CD8-positive, alpha-beta memory T cell (primary cell): ENCODE data around the gene SAPCD2. TPM values are rescaled to one million over a fixed set of nuclear protein-coding genes. Genes with fewer than 3 reads are reported as not detected.

Source experiments
- CTCF ChIA-PET: fragments of 350-600 bp; sonication (Branson Sonifier 250); formaldehyde crosslinking; loops from one replicate; lab custom pipeline; 2021; ENCODE audit warnings: antibody characterized with exemption; lab: Charles Lee
- POLR2A ChIA-PET: fragments of 350-600 bp; sonication (Branson Sonifier 250); formaldehyde crosslinking; loops from one replicate; lab custom pipeline; 2021; ENCODE audit warnings: antibody characterized with exemption; lab: Charles Lee
- DNase-seq, 5 donors: peaks; one replicate each; pipeline versions ENCODE4 v3.0.0 to v3.0.0-alpha.2; 2020 to 2022; ENCODE audit warnings: mixed read lengths in 1 of 5
- H3K27ac ChIP-seq: one replicate; pipeline ENCODE4 v1.7.0; 2013; ENCODE audit warnings: low read depth, mild to moderate bottlenecking, low read length, moderate library complexity
- H3K27me3 ChIP-seq: 2 replicates; pipeline ENCODE4 v1.7.0; 2013; ENCODE audit warnings: low read length, mild to moderate bottlenecking; ENCODE audit not compliant: insufficient read depth, poor library complexity, severe bottlenecking
- H3K36me3 ChIP-seq: 2 replicates; pipeline ENCODE4 v1.7.0; 2013; ENCODE audit warnings: mild to moderate bottlenecking, low read length, moderate library complexity; ENCODE audit not compliant: insufficient read depth
- H3K4me1 ChIP-seq: 2 replicates; pipeline ENCODE4 v1.7.0; 2013; ENCODE audit warnings: mild to moderate bottlenecking, low read length, moderate library complexity; ENCODE audit not compliant: insufficient read depth
- H3K4me3 ChIP-seq: 2 replicates; pipeline ENCODE4 v1.7.0; 2013; ENCODE audit warnings: mild to moderate bottlenecking, low read length
- H3K9me3 ChIP-seq: 2 replicates; pipeline ENCODE4 v1.7.0; 2013; ENCODE audit warnings: mild to moderate bottlenecking, low read length
- H3K27ac Mint-ChIP-seq, 8 donors: one replicate each; pipeline ENCODE4 v1.8.0; 2020 to 2021; ENCODE audit warnings: mixed read lengths in 8 of 8, mild to moderate bottlenecking in 6 of 8, inconsistent platforms in 3 of 8, moderate library complexity in 3 of 8
- H3K27me3 Mint-ChIP-seq, 2 donors: one replicate each; pipeline ENCODE4 v1.8.0; 2020 to 2021; ENCODE audit warnings: mixed read lengths in 2 of 2, mild to moderate bottlenecking in 1 of 2, moderate library complexity in 1 of 2
- H3K36me3 Mint-ChIP-seq, 3 donors: one replicate each; pipeline ENCODE4 v1.8.0; 2020 to 2021; ENCODE audit warnings: mixed read lengths in 3 of 3, inconsistent platforms in 1 of 3, mild to moderate bottlenecking in 1 of 3
- H3K4me1 Mint-ChIP-seq, 3 donors: one replicate each; pipeline ENCODE4 v1.8.0; 2020 to 2021; ENCODE audit warnings: mixed read lengths in 3 of 3, inconsistent platforms in 1 of 3, mild to moderate bottlenecking in 1 of 3
- H3K4me3 Mint-ChIP-seq, 7 donors: one replicate each; pipeline ENCODE4 v1.8.0; 2020 to 2021; ENCODE audit warnings: mixed read lengths in 7 of 7, mild to moderate bottlenecking in 6 of 7, moderate library complexity in 4 of 7, inconsistent platforms in 2 of 7
- H3K9me3 Mint-ChIP-seq, 5 donors: one replicate each; pipeline ENCODE4 v1.8.0; 2020 to 2022; ENCODE audit warnings: mixed read lengths in 5 of 5, mild to moderate bottlenecking in 3 of 5, moderate library complexity in 2 of 5, inconsistent platforms in 1 of 5
- polyA plus RNA-seq: library from polyadenylated mRNA; unstranded; fragments of 300-500 nt; fragmentation: Illumina TruSeq; gene quantifications from one replicate; pipeline ENCODE4 v1.2.3, GENCODE V29; 2021
- total RNA-seq, 2 experiments: library from RNA; stranded (reverse); gene quantifications; one replicate each; pipeline ENCODE4 v1.2.3, GENCODE V29; 2021

Gene SAPCD2
- total and polyA plus RNA-seq, 3 experiments from 2014 or later: 0.15 to 12.7 (median 11.5) TPM

GRCh38 chr9:137110147-137110910, 40.0 kb upstream of the SAPCD2 start:
- peaks cover 9% of the 10 kb centered on the region for H3K4me1 ChIP-seq
- peak overlapping the region in 1 of 7 donors; percentile 60 for H3K4me3 Mint-ChIP-seq
- DNase-seq: no peak
- ChIA-PET CTCF (no interaction called here), POLR2A (no interaction called here)
- no peaks in the 10 kb centered on the region for H3K27me3 Mint-ChIP-seq
- H3K27ac Mint-ChIP-seq: peak overlapping the region in 1 of 8 donors; percentile 50
- no peaks in the 10 kb centered on the region for H3K9me3 ChIP-seq
- no peaks in the 10 kb centered on the region for H3K27me3 ChIP-seq
- H3K27ac ChIP-seq: no peak overlapping the region
- H3K36me3 ChIP-seq: peaks cover 12% of the 10 kb centered on the region
- H3K36me3 Mint-ChIP-seq: peaks cover 0 to 48% (median 0%) of the 10 kb centered on the region in 3 donors
- no peaks in the 10 kb centered on the region for H3K9me3 Mint-ChIP-seq
- H3K4me3 ChIP-seq: no peak overlapping the region
- peaks cover 0 to 9% (median 3%) of the 10 kb centered on the region in 3 donors for H3K4me1 Mint-ChIP-seq

- Histone ChIP-seq H3K27me3 (no peaks in the 10 kb centered on the region), H3K36me3 (peaks cover 14% of the 10 kb centered on the region)
- no peak overlapping the region for H3K4me3 Mint-ChIP-seq
Measured at GRCh38 chr9:137109250-137110146, 39.1 kb upstream of the SAPCD2 start.

GRCh38 chr9:137108608-137109249, 38.4 kb upstream of the SAPCD2 start:
- CTCF ChIA-PET: no interaction called here

More at GRCh38 chr9:137109250-137110146, 39.1 kb upstream of the SAPCD2 start:
- CTCF ChIA-PET: no interaction called here
- H3K27me3 Mint-ChIP-seq: no peaks in the 10 kb centered on the region
- H3K27ac Mint-ChIP-seq: no peak overlapping the region
- H3K9me3 Mint-ChIP-seq: no peaks in the 10 kb centered on the region
- H3K27ac ChIP-seq: no peak overlapping the region
- no peaks in the 10 kb centered on the region for H3K9me3 ChIP-seq
- peaks cover 0 to 9% (median 3%) of the 10 kb centered on the region in 3 donors for H3K4me1 Mint-ChIP-seq
- H3K4me1 ChIP-seq: peaks cover 5% of the 10 kb centered on the region
- no peak for DNase-seq
- no peak overlapping the region for H3K4me3 ChIP-seq
- POLR2A ChIA-PET: no interaction called here
- peaks cover 0 to 48% (median 3%) of the 10 kb centered on the region in 3 donors for H3K36me3 Mint-ChIP-seq

GRCh38 chr9:137107982-137108381, 37.6 kb upstream of the SAPCD2 start:
- DNase-seq: no peak
- no peak overlapping the region for H3K4me3 Mint-ChIP-seq
- no peak overlapping the region for H3K27ac Mint-ChIP-seq
- no peak overlapping the region for H3K4me3 ChIP-seq
- CTCF ChIA-PET: no interaction called here
- POLR2A ChIA-PET: no interaction called here
- no peak overlapping the region for H3K27ac ChIP-seq
- no peaks in the 10 kb centered on the region for H3K9me3 ChIP-seq
- no peaks in the 10 kb centered on the region for H3K9me3 Mint-ChIP-seq
- peaks cover 0 to 46% (median 4%) of the 10 kb centered on the region in 3 donors for H3K36me3 Mint-ChIP-seq
- no peaks in the 10 kb centered on the region for H3K27me3 ChIP-seq
- H3K27me3 Mint-ChIP-seq: no peaks in the 10 kb centered on the region
- peaks cover 0 to 3% (median 0%) of the 10 kb centered on the region in 3 donors for H3K4me1 Mint-ChIP-seq
- peaks cover 26% of the 10 kb centered on the region for H3K36me3 ChIP-seq
- H3K4me1 ChIP-seq: no peaks in the 10 kb centered on the region

More at GRCh38 chr9:137108608-137109249, 38.4 kb upstream of the SAPCD2 start:
- H3K4me3 Mint-ChIP-seq: no peak overlapping the region
- peaks cover 0 to 48% (median 4%) of the 10 kb centered on the region in 3 donors for H3K36me3 Mint-ChIP-seq
- H3K9me3 Mint-ChIP-seq: no peaks in the 10 kb centered on the region
- Histone ChIP-seq H3K27ac (no peak overlapping the region), H3K4me3 (no peak overlapping the region), H3K4me1 (peaks cover 5% of the 10 kb centered on the region), H3K9me3 (no peaks in the 10 kb centered on the region), H3K27me3 (no peaks in the 10 kb centered on the region), H3K36me3 (peaks cover 19% of the 10 kb centered on the region)
- no peak for DNase-seq
- peaks cover 0 to 9% (median 3%) of the 10 kb centered on the region in 3 donors for H3K4me1 Mint-ChIP-seq
- POLR2A ChIA-PET: no interaction called here
- H3K27ac Mint-ChIP-seq: no peak overlapping the region
- H3K27me3 Mint-ChIP-seq: no peaks in the 10 kb centered on the region

GRCh38 chr9:137107312-137107921, 37.1 kb upstream of the SAPCD2 start:
- no peaks in the 10 kb centered on the region for H3K9me3 ChIP-seq
- Mint-ChIP-seq H3K27ac (no peak overlapping the region), H3K4me3 (no peak overlapping the region), H3K36me3 (peaks cover 0 to 44% (median 4%) of the 10 kb centered on the region in 3 donors), H3K9me3 (no peaks in the 10 kb centered on the region), H3K27me3 (no peaks in the 10 kb centered on the region), H3K4me1 (no peaks in the 10 kb centered on the region)
- ChIA-PET POLR2A (no interaction called here), CTCF (interaction anchor here (0.9 to 2.7 kb wide), 2 partner anchors 12 to 42 kb away, joined by 4 to 14 read pairs; no protein-coding TSS in a partner anchor)
- no peak overlapping the region for H3K4me3 ChIP-seq
- no peaks in the 10 kb centered on the region for H3K27me3 ChIP-seq
- no peak overlapping the region for H3K27ac ChIP-seq
- DNase-seq: no peak
- H3K4me1 ChIP-seq: no peaks in the 10 kb centered on the region
- peaks cover 32% of the 10 kb centered on the region for H3K36me3 ChIP-seq

GRCh38 chr9:137106662-137107250, 36.4 kb upstream of the SAPCD2 start:
- CTCF ChIA-PET: interaction anchor here (0.9 to 2.7 kb wide), 3 partner anchors 11 to 43 kb away, joined by 3 to 14 read pairs (median 4); no protein-coding TSS in a partner anchor

More at GRCh38 chr9:137106662-137107250, 36.4 kb upstream of the SAPCD2 start:
- Mint-ChIP-seq H3K36me3 (peaks cover 0 to 41% (median 4%) of the 10 kb centered on the region in 3 donors), H3K9me3 (no peaks in the 10 kb centered on the region), H3K27ac (no peak overlapping the region), H3K4me1 (no peaks in the 10 kb centered on the region), H3K27me3 (no peaks in the 10 kb centered on the region), H3K4me3 (no peak overlapping the region)
- Histone ChIP-seq H3K27me3 (no peaks in the 10 kb centered on the region), H3K36me3 (peaks cover 38% of the 10 kb centered on the region), H3K27ac (no peak overlapping the region), H3K4me1 (no peaks in the 10 kb centered on the region), H3K4me3 (no peak overlapping the region), H3K9me3 (no peaks in the 10 kb centered on the region)
- POLR2A ChIA-PET: no interaction called here
- DNase-seq: no peak
